HL-60 (cell line): ENCODE data around the gene SCMH1.
A peak's percentile ranks its signal among the peaks of the same experiment; 100 is the strongest.

Experiments used
- DNase-seq, 2 experiments: peaks; one replicate each; pipeline ENCODE4 v3.0.0-alpha.2; 2010 to 2020; ENCODE audit warnings: low read depth in 1 of 2, low spot score in 1 of 2
- H3K27ac ChIP-seq: fragments of 250-450 bp; sonication (Bioruptor Pico); replicated peaks from 2 replicates; pipeline ENCODE4 v1.5.1; 2020; ENCODE audit warnings: mild to moderate bottlenecking, moderate library complexity
- H3K27me3 ChIP-seq: fragments of 250-450 bp; sonication (Bioruptor Pico); 2 replicates; pipeline ENCODE4 v1.5.1; 2021; ENCODE audit warnings: mild to moderate bottlenecking, moderate library complexity; ENCODE audit not compliant: insufficient read depth, poor library complexity, severe bottlenecking
- H3K4me3 ChIP-seq: replicated peaks from 2 replicates; pipeline ENCODE4 v1.5.1; 2011; ENCODE audit warnings: mild to moderate bottlenecking, control low read depth, low read length; ENCODE audit not compliant: insufficient read depth
- GABPA ChIP-seq: IDR thresholded peaks from 2 replicates; pipeline ENCODE4 v1.6.1; 2012; ENCODE audit warnings: low read depth
- POLR2AphosphoS5 ChIP-seq: IDR thresholded peaks from 2 replicates; pipeline ENCODE4 v1.6.1; 2012; ENCODE audit warnings: low read depth
- REST ChIP-seq: IDR thresholded peaks from 2 replicates; pipeline ENCODE4 v1.6.1; 2012; ENCODE audit warnings: low read depth; ENCODE audit not compliant: insufficient replicate concordance
- SPI1 ChIP-seq: IDR thresholded peaks from 2 replicates; pipeline ENCODE4 v1.6.1; 2012; ENCODE audit warnings: low read depth, mild to moderate bottlenecking, borderline replicate concordance
- TF ChIP-seq, protein P1 (sequence below): IDR thresholded peaks from one replicate; pipeline ENCODE4 v1.5.1; 2011; ENCODE audit warnings: low read length, control low read depth, inconsistent platforms; ENCODE audit not compliant: insufficient read depth

The SCMH1 gene

GRCh38 chr1:41005876-41006275, 236.2 kb downstream of the SCMH1 start:
- TF ChIP-seq REST (no peak), POLR2AphosphoS5 (no peak), GABPA (no peak), SPI1 (no peak)
- TF ChIP-seq, protein P1, sequence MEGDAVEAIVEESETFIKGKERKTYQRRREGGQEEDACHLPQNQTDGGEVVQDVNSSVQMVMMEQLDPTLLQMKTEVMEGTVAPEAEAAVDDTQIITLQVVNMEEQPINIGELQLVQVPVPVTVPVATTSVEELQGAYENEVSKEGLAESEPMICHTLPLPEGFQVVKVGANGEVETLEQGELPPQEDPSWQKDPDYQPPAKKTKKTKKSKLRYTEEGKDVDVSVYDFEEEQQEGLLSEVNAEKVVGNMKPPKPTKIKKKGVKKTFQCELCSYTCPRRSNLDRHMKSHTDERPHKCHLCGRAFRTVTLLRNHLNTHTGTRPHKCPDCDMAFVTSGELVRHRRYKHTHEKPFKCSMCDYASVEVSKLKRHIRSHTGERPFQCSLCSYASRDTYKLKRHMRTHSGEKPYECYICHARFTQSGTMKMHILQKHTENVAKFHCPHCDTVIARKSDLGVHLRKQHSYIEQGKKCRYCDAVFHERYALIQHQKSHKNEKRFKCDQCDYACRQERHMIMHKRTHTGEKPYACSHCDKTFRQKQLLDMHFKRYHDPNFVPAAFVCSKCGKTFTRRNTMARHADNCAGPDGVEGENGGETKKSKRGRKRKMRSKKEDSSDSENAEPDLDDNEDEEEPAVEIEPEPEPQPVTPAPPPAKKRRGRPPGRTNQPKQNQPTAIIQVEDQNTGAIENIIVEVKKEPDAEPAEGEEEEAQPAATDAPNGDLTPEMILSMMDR, result no peak

GRCh38 chr1:41003640-41004220, 238.4 kb downstream of the SCMH1 start:
- Histone ChIP-seq H3K4me3 (no peak overlapping the region), H3K27ac (peak overlapping the region; percentile 50), H3K27me3 (no peaks in the 10 kb centered on the region)
- peak; percentile 89 to 99 for DNase-seq
- TF ChIP-seq, protein P1, result peak; percentile 47
- TF ChIP-seq REST (no peak), SPI1 (peak; percentile 76; the same call in 1 of the 2 replicates), POLR2AphosphoS5 (peak; percentile 94), GABPA (no peak)

More at GRCh38 chr1:41005876-41006275, 236.2 kb downstream of the SCMH1 start:
- no peak overlapping the region for H3K4me3 ChIP-seq
- DNase-seq, result no peak
- no peaks in the 10 kb centered on the region for H3K27me3 ChIP-seq
- no peak overlapping the region for H3K27ac ChIP-seq

DNA sequence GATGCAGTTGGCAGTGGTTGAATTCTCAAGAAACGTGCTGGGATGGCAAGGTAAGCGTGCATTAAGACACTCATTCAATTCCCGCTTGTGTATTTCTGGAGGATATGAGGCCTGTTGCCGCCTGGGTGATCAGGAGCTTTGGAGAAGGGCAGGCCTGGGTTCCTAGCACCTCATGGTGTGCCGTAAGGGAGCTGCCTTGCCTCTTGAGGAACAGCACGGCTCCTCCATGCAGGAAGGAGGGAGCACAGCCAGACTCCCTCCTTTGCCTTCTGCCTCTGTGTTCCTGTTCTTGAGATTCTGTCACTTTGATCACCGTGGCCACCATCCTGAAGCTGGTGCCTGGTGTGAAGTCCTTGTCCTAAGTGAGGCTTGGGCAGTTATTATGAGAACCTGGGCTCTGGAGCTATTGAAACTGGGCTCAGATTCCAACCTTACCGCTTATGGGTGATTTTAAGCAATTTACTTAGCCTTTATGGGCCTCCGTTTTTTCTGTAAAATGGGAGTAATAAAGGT, 238.9 kb downstream of the SCMH1 start:
- no peak for TF ChIP-seq REST
- TF ChIP-seq POLR2AphosphoS5, result no peak
- TF ChIP-seq, protein P1, result no peak
- TF ChIP-seq SPI1, result no peak
- no peak for TF ChIP-seq GABPA
- H3K27ac ChIP-seq, result peak overlapping the region; percentile 50
- no peak overlapping the region for H3K4me3 ChIP-seq
- no peak for DNase-seq
- no peaks in the 10 kb centered on the region for H3K27me3 ChIP-seq
